Prostate gland (tissue), 2 donors: ENCODE data around the gene YBX2.

Experiments used
- POLR2A ChIP-seq: fragments of 450-650 bp; IDR thresholded peaks from one replicate; pipeline ENCODE4 v1.6.1; 2016; ENCODE audit warnings: antibody characterized with exemption, mild to moderate bottlenecking
- POLR2AphosphoS5 ChIP-seq: sonication (generic); formaldehyde crosslinking; IDR thresholded peaks from one replicate; pipeline ENCODE4 v1.6.1; 2017; ENCODE audit warnings: antibody characterized with exemption
- TF ChIP-seq, protein P1 (sequence below), 4 experiments: fragments of 200-600 bp in 2 of 4; fragments of 450-650 bp in 2 of 4; sonication (generic) in 2 of 4; IDR thresholded peaks; 1 replicate in 3 of 4; 2 replicates in 1 of 4; pipeline ENCODE4 v1.5.1; 2016 to 2019; ENCODE audit warnings: antibody characterized with exemption in 4 of 4, mild to moderate bottlenecking in 2 of 4, moderate library complexity in 2 of 4

GRCh38 chr17:7254511-7254910 lies 39.9 kb downstream of the YBX2 start:
- TF ChIP-seq, protein P1, sequence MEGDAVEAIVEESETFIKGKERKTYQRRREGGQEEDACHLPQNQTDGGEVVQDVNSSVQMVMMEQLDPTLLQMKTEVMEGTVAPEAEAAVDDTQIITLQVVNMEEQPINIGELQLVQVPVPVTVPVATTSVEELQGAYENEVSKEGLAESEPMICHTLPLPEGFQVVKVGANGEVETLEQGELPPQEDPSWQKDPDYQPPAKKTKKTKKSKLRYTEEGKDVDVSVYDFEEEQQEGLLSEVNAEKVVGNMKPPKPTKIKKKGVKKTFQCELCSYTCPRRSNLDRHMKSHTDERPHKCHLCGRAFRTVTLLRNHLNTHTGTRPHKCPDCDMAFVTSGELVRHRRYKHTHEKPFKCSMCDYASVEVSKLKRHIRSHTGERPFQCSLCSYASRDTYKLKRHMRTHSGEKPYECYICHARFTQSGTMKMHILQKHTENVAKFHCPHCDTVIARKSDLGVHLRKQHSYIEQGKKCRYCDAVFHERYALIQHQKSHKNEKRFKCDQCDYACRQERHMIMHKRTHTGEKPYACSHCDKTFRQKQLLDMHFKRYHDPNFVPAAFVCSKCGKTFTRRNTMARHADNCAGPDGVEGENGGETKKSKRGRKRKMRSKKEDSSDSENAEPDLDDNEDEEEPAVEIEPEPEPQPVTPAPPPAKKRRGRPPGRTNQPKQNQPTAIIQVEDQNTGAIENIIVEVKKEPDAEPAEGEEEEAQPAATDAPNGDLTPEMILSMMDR (IDR thresholded peaks at IDR 0.05) = no peak
- TF ChIP-seq POLR2A (no peak), POLR2AphosphoS5 (no peak)
